ENCODE results near the gene FLNB.
A peak's percentile ranks its signal among the peaks of the same experiment; 100 is the strongest.

FLNB gene

DNA sequence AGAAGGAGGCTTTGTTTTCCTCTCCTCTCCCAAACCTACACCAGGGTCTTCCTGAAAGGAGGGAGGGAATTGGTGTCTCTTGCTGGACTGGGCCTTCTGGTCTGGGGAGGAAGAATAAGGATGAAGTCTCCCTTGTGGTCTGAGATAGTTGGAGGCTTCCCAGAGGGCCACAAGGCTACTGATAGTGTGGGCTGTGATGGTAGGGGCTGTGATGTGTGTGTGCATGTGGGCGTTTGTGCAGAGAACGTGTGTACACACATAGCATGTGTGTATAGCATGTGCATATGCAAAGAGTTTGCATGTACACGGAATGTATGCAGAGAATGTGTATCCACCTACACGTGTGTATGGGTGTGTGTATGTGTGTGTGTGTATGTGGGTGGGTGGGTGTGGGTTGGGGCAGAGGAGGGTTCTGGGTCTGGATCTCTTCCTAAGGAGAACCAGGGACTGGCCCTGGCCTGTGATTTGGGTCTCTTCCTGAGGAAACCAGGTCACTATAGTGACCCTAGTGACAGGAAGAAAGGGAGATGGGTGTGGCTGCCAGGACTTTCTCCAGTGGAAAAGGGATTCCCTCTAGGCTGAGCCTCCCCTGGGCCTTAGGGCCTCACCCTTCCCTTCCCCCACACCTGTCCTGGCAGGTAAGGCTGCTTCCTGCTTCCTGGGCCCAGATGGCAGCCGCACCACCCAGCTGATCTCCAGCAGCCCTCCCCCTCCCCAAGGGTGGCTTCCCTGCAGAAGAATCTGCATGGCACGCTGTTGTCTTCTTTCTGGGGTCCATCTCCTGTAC lies 1.7 kb downstream of the FLNB start:
- DNase-seq: no peak

DNA sequence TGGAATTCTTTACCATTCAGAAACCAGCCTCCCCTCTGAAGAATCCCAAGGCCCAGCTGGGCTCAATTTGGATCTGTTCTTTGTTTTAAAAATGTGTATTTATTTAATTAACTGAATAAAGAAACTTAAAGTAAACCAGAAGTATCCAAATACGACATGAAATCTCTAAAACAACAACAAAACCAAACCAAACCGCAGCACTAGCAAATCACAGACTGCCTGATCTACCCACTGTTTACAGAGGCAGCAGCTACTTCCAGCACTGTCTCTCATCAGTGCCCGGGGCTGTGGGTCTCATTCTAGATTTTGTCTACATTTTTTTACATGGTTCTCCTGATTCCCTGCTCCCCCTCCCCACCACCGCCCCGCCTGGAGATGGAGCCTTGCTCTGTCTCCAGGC lies 2.3 kb downstream of the FLNB start:
- DNase-seq: no peak

DNA sequence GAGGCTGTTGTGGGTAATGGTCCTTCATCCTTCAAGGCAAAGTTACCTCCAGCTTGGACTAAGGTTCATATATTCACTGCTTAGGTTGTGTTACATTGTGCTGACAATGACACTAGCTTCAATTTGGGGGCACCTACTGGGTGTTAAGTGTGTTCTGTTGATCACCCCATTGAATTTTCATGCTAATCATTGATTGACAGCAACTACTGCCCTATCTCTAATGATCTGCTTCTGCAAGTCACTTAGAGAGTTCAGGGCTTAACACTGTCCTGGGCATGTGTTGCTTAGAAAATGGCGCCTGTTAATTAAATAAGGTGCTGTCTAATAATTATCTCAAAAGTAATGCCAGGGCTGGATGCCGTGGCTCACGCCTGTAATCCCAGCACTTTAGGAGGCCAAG lies 3.4 kb downstream of the FLNB start:
- no peak for DNase-seq

DNA sequence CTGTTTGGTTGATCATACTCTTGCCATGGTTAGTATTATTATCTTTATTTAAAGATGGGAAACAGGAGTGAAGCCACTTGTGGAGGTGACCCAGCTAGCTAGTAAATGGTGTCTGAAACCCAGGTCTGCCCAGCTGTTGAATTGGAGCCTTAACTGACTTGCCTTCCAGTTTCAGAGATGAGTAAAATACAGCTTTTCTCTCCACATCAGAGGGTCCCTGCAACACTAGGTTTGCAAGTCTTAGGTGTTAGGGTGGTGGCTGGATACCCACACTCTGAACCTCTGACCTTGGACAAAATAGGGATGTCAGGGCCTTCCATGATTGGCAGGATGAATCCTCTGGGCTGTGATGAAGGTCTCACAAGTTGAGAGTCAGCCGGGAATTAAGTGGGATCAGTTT lies 4.1 kb downstream of the FLNB start:
- no peak for DNase-seq

DNA sequence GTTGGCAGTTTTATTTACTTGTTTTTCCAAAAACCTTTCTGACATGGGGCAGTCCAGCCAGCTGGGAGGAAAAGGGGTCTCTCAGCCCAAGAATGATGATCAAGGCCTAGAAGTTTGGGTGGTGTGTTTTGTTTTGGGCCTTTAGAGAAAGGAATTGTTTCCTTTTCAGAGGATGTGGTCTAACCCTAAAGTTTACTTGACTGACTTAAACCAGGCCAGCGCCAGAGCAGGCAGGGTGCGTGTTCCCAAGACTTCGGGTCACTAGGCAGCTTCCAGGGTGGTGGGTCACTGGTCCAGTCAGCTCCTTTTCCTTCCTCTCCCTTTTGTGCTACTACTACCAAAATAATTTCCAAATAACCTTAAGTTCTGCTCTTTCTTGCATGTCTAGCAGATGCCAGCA lies 4.9 kb downstream of the FLNB start:
- DNase-seq: no peak

DNA sequence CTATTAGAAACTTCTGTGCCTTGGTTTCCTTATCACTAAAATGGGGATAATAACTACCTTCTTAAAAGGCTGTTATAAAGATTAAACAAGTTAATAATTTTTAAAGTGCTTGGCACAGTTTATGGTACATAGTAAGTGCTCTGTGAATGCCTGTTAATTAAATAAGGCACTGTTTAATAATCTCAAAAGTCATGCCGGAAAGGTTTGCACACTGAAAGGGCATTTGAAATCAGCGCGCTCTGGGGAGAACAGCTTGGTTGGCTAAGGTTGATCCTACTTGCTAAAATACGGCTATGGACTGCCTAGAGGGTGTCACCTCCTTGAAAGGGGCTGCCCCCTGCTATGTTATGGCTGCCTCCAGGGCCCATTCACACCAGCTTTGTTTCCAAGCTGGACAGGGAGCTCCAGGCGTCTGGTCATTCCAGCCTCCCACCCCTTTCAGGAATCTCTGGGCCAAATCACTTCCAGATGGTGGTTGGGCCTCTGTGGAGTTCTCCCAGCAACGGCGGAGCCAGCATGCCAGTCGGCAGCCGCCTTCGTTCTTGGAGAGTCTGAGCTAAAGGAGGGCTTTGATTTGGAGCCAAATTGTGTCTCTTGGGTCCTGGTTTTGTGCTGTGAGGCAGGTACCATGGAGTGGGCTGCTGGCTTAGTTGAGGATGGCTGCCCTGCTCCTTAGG lies 5.9 kb downstream of the FLNB start:
- DNase-seq: no peak

DNA sequence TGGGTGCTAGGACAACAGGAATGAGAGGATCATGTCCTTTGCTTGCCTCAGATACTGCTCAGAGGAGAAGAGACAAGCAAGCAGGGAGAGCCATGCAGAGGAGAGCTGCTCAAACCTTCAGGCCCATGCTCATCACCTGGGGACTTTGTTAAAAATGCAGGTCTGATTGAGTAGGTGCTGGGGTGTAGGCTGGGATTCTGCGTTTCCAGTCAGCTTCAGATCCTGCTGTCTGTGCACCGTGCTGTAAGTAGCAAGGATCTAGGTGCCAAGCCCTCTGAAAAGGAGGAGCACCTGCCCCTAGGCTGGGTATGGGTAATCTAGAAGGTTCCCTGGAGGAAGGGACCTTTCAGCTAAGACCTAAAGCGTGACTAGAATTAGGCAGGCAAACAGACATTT lies 7.3 kb downstream of the FLNB start:
- no peak for DNase-seq

DNA sequence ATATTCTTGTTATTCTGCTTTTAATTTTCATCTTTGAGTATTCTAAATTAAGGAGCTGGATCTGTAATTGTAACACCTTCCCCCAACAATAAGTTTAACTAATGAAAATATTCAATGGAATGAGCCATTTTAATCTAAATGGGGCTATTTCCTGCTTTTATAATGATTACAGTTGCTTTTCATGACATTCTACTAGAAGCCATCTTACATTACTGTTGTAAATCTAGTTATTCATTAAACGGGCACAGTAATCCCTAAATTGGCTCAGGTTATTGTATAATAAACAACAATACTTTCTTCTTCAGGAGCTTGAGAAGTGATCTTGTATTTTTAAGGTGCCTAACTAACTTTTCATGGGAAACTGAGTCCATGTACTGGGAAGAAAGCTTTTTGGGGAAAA lies 8.5 kb downstream of the FLNB start:
- no peak for DNase-seq

DNA sequence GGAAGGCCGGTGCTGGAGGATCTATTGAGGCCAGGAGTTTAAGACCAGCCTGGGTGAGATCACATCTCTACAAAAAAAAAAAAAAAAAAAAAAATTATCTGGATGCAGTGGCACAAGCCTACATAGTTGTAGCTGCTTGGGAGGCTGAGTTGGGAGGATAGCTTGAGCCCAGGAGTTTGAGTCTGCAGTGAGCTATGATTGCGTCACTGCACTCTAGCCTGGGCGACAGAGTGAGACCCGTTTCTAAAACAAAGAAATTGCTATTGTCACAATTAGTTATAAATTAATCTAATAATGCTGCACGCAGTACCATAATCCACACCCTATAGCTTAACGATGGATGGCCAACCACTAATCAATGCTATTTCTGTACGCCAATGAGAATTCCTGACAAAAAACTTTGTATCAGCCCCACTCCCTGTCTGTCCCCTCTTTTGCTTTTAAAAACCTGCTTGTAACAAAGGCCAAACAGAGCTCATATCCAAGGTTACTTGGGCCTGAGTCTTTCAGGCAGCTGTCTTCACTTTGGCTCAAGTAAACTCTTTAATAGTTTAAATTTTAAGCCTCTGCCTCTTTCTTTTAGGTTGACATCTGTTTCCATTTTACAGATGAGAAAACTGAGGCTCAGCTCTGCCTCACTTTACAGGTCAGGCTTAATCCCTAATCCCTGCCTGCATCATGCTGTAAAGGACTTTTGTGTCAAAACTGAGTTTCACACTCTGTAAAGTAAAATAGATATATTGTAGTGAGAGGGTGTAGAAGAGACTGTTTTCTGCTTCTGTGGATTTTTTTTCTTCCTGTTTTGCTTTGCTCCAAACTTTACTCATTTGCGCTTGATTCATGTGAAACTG lies 10.9 kb downstream of the FLNB start:
- DNase-seq: no peak

DNA sequence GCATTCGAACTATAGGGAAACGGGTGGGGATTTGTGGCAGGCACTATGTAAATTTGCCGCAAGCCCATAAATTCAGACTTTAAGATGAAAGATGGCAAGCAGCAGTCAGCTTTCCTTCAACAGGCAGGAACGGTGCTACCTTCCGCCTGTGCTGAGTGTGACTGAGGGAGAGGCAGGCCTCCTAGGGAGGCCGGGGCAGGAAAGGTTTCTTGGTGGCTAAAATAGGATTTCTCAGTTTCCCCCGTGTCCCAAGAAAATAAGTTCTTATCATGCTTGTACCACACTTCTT lies 12.5 kb downstream of the FLNB start:
- no peak for DNase-seq

DNA sequence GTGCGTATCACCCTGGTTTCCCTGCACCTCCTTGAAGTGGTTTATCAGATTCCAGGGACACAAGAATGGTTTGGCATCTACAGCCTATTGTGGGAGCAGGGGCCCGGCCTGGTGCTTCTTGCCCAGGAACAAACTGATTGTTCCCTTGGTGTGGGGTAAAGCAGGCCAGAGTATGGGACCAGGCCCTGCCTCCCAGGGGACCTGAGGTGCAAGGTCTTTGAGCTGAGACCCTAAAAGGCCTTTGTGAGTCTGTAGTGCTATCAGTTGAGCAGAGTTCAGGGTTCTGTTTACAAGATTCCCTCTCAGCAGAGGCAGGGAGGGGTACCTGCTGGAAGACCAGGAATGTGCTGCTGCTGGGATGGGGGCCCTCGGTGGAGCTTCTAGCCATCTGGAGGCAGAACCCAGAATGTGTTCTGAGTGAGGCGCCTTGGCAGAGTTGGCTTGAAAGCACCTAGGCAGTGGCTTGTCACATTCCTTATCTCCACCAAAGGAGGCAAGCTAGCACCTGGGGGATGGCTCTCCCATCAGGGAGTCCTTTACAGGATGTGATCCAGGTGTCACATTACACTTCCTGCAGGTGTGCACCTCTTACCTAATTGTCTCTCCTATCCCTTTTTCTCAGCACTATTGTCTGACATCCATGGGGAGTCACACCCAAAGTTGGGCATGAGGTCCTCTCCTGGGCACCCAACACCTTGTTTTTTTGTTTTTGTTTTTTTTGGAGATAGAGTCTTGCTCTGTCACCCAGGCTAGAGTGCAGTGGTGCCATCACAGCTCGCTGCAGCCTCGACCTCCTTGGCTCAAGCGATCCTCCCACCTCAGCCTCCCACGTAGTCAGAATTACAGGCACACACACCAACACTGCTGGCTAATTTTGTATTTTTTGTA lies 13.1 kb downstream of the FLNB start:
- DNase-seq: no peak

DNA sequence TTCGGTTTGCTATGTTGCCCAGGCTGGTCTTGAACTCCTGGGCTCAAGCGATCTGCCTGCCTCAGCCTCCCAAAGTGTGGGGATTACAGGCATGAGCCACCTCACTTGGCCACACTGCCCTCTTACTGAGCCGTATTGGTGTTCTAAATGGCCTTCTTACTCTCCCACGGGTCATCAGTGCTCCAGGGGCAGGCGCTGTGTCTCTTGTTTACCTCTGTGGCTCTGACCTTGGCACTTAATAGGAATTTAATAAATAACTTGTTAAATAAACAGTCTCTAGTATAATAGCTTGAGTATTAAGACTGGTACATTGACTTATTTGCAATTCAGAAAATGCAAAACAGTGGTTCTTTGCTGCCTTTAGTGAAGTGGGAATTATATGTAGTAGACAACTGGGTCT lies 13.7 kb downstream of the FLNB start:
- DNase-seq: no peak

DNA sequence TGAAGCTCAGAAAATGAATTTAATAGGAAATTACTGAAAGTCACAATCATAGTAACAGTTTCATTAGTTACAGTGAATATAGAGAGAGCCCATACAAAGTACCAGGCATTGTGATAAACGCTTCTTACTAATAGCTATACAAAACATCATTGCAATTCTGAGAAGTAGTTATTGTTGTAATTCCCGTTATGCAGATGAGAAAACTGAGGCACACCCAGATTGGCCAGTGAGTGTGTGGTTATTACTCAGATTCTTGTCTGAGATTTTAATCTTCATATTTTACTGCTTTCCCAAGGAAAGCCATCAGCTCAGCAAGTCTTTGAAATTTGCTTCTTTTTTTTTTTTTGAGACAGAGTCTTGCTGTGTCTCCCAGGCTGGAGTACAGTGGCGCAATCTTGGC lies 14.3 kb downstream of the FLNB start:
- DNase-seq: no peak

DNA sequence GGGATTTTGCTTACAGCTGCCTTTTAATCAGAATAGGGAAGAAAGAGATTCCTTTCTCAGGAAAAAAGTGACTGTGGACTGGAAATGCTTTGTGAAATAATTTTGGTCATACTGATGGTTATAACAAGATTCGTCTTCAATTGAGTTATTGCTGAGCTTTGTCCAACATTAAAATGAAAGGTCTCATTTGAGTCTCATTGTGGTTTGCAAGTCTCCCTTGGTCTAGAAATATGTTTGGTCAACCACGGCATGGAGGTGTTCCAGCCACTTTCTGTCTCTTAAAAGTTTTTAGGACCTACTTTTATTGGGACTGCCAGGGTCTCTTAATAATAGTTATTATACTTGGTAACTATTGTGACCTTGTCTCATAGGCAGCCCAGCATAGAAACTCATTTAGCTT lies 15.3 kb downstream of the FLNB start:
- no peak for DNase-seq

DNA sequence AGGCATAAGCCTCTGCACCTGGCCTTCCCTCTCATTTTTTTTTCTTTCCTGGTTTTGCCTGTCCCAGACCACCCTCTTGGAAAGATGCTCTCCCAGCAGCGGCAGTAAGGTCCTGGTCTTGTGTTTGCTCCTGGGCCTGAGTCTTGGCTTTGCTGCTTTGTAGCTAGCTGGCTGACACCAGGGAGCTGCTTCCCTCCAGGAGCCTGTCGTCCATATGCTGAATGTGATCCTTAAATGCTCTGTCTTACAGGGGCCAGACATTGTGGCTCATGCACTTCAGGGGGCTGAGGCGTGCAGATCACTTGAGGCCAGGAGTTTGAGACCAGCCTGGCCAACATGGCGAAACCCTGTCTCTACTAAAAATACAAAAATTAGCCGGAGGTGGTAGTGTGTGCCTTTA lies 17.2 kb downstream of the FLNB start:
- DNase-seq: no peak

DNA sequence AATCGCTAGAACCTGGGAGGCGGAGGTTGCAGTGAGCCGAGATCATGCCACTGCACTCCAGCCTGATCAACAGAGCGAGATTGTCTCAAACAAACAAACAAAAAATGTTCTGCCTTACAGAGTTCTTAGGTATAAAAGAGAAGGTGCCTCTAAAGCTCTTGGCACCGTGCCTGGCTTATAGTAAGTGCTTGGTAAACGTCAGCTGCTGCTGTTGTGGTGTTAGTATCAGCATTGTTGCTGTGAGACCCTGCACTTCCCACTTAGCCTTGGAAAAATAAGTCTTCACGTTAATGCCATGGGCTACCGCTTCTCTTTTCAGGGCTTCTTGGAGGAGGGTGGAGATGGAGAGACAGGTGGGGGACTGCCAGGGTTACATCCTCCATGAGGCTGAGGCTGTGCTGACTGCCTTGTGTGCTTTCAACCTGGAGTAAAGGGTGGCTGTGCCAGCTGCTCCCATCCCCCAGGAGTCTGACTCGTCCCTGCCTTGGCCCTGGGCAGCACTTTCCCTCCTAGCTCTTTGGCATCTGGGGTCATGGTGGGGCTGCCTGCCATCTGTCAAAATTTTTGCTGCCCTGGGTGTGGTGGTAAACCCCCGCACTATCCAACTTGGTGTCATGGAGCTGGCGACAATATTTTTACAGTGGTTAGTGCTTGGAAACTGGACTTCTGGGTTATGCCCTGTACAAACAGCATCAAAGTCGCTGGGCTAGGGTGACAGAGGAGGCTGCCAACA lies 17.8 kb downstream of the FLNB start:
- peak in 1 of 2 donors; percentile 46 for DNase-seq

DNA sequence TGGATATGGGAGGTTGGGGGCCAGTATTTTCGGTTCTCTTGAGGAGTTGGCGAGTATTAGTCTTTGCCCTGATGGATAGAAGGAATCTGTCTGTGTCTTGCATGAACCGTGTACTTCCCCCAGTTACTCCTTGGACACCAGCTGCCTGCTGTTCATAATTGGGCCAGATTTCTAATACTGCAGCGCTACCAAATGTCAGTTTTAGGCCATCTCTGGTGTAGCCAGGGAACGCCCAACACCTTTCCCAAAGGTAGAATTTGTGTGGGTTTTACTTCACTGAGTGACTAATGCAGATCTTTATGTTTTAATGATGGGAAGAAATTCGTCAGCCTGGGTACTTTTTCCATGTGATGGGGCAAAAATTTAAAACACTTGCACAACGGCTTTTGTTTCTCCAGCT lies 18.4 kb downstream of the FLNB start:
- no peak for DNase-seq

DNA sequence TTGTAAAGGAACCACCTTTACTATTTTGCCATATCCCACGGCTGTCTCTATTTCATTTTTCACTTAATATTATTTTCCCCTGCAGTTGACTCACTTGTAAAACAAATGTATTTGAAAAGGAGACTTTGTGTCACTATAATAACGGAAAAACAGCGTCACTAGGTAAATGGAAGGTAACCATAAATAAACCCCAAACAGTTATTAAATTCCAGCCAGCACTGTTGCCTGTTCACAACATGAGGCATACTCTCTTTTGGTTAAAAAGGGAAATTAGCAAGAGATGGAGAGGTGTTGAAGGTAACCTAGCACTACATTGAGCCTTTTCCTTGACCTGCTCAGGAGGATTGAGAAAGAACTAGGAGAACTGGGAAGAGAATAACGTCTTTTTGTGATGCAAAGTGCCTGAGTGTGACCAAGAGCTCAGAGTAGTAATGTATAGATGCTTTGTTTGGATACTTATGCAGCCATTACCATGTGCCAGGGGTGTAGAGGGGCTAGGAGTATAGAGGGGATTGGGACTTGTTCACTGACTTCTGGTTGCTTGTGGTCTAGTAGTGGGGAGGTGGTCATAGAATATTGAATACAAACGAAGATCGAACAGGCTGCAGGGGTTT lies 19.6 kb downstream of the FLNB start:
- no peak for DNase-seq

DNA sequence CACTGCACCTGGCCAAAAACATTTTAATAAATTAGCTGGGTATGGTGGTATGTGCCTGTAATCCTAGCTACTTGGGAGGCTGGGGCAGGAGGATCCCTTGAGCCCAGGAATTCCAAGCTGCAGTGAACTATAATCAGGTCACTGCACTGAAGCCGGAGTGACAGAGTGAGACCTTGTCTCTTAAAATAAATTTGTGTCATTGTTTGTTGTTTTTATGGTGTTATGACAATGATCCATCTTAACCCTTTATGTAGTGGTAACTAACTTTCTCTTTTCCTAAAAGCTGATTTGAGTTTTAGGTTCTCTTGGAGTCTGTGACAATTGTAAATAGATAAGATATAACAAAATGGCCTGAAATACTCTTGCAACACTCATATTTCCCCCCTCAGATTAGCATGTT lies 20.7 kb downstream of the FLNB start:
- DNase-seq: no peak

DNA sequence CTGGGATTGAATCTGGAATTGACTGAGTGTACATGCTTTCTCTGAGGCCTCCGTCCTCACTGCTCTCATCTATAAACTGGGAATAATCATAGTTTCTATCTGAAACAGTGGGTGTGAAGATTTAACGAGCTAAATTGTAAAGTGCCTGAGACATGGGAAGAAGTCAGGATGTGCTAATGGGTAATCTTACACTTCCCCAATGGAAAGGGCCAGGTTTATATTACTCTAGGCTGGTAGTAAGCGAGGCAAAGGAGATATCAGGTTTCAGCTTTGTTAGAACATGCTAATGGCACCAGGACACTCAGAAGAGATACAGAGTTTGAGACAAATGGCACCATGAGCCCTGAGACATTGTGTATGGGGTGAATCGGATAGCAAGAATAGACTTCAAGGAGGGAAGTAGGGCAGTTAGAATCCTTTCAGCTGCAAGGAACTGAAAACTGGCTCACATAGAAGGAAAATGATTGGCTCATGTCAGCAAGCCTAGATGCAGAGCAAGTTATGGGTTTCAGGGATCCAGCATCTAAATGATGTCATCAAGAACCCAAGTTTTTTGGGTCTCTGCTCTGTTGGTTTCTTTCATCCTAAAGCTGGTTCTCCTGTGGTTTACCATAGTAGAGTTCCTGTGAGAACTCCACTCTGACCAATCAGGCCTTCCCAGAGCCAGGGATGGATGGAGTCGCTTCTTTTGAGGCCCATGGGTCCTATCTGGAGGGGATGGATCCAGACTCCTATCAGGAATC lies 21.8 kb downstream of the FLNB start:
- DNase-seq: no peak

DNA sequence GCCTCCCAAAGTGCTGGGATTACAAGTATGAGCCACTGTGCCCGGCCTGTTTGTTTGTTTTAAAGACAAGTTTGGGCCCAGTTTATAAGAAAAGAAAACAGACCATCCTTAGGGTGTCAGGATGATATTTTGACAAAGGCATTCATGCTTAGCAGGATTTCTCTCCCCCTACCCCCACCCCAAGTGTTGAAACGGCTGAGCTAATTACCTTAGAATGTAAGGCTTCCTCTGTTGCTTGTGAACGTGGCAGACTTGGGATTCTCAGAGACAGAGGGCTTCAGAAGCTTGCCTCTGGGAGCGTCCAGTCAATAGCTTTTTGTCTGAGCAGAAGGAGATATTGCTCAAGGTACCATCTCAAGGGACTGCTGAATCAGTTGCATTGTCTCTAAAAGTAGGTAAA lies 24.0 kb downstream of the FLNB start:
- no peak for DNase-seq

Data from bone marrow (tissue), 2 donors.